DOHH2 (cell line): ENCODE results near the gene CPXM2.

ENCODE experiments used
- EZH2phosphoT487 ChIP-seq: fragments of 200-600 bp; sonication (generic); IDR thresholded peaks from 2 replicates; pipeline ENCODE4 v1.6.1; 2017; ENCODE audit warnings: borderline replicate concordance, mild to moderate bottlenecking, antibody characterized with exemption, low read length, moderate library complexity, mixed read lengths
- TF ChIP-seq, protein P1 (sequence below): fragments of 200-600 bp; sonication (generic); IDR thresholded peaks from one replicate; pipeline ENCODE4 v1.5.1; 2014; ENCODE audit warnings: antibody characterized with exemption, mild to moderate bottlenecking, low read depth, low read length; ENCODE audit not compliant: poor library complexity, severe bottlenecking

- TF ChIP-seq, protein P1, sequence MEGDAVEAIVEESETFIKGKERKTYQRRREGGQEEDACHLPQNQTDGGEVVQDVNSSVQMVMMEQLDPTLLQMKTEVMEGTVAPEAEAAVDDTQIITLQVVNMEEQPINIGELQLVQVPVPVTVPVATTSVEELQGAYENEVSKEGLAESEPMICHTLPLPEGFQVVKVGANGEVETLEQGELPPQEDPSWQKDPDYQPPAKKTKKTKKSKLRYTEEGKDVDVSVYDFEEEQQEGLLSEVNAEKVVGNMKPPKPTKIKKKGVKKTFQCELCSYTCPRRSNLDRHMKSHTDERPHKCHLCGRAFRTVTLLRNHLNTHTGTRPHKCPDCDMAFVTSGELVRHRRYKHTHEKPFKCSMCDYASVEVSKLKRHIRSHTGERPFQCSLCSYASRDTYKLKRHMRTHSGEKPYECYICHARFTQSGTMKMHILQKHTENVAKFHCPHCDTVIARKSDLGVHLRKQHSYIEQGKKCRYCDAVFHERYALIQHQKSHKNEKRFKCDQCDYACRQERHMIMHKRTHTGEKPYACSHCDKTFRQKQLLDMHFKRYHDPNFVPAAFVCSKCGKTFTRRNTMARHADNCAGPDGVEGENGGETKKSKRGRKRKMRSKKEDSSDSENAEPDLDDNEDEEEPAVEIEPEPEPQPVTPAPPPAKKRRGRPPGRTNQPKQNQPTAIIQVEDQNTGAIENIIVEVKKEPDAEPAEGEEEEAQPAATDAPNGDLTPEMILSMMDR: no peak
- no peak for TF ChIP-seq EZH2phosphoT487
Observed at GRCh38 chr10:123869020-123869414, 22.6 kb downstream of the CPXM2 start.
